Fibroblast of the conjunctiva (primary cell): ENCODE measurements around the gene DDR1.

ENCODE experiments used
- DNase-seq: peaks from one replicate; pipeline ENCODE4 v3.0.0-alpha.2; 2010; ENCODE audit warnings: low read depth

Gene DDR1

GRCh38 chr6:30881392-30882203, 2.7 kb upstream of the DDR1 start:
- DNase-seq, result no peak

- no peak for DNase-seq
Observed at GRCh38 chr6:30882204-30882758, 2.0 kb upstream of the DDR1 start.

- no peak for DNase-seq
Observed at GRCh38 chr6:30882759-30883684, 1.3 kb upstream of the DDR1 start.

- DNase-seq, result no peak
Observed at GRCh38 chr6:30884521-30885480, 482 bp downstream of the DDR1 start.

GRCh38 chr6:30885481-30885998, 1.2 kb downstream of the DDR1 start:
- DNase-seq, result no peak

- no peak for DNase-seq
Observed at GRCh38 chr6:30885999-30886896, 1.9 kb downstream of the DDR1 start.

GRCh38 chr6:30886897-30887255, 2.6 kb downstream of the DDR1 start:
- no peak for DNase-seq

GRCh38 chr6:30887901-30888815, 3.8 kb downstream of the DDR1 start:
- DNase-seq, result no peak

GRCh38 chr6:30888816-30889495, 4.6 kb downstream of the DDR1 start:
- no peak for DNase-seq

- no peak for DNase-seq
Observed at GRCh38 chr6:30889496-30889885, 5.2 kb downstream of the DDR1 start.

- DNase-seq, result no peak
Observed at GRCh38 chr6:30889921-30890645, 5.8 kb downstream of the DDR1 start.

- DNase-seq, result no peak
Observed at GRCh38 chr6:30890646-30891449, 6.5 kb downstream of the DDR1 start.

- DNase-seq, result no peak
Observed at GRCh38 chr6:30891450-30891723, 7.1 kb downstream of the DDR1 start.

GRCh38 chr6:30891816-30892538, 7.7 kb downstream of the DDR1 start:
- DNase-seq, result no peak

- DNase-seq, result no peak
Observed at GRCh38 chr6:30893001-30893591, 8.8 kb downstream of the DDR1 start.

- DNase-seq, result no peak
Observed at GRCh38 chr6:30893666-30894065, 9.3 kb downstream of the DDR1 start.
